ENCODE data around the gene XCR1. TPM values are rescaled to one million over a fixed set of nuclear protein-coding genes. Genes with fewer than 3 reads are reported as not detected.

The XCR1 gene
- total RNA-seq, 1 experiment from 2014 or later: 0.02 TPM

- no peak for TF ChIP-seq USF1 (CRISPR knock-in tag; IDR thresholded peaks at IDR 0.05)
- TF ChIP-seq ZNF138 (CRISPR knock-in tag; conservative IDR thresholded peaks at IDR 0.05): no peak
- TF ChIP-seq CTCF (IDR thresholded peaks at IDR 0.05): no peak
Measured at GRCh38 chr3:46010519-46011113, 16.7 kb downstream of the XCR1 start (continued).

- no peak for TF ChIP-seq SOX15 (CRISPR knock-in tag; IDR thresholded peaks at IDR 0.05)
- no peak for TF ChIP-seq ATF6 (CRISPR knock-in tag; IDR thresholded peaks at IDR 0.05)
- TF ChIP-seq NFYB (CRISPR knock-in tag; conservative IDR thresholded peaks at IDR 0.05; ENCODE audit: low read depth): no peak
- TF ChIP-seq MLX (CRISPR knock-in tag; IDR thresholded peaks at IDR 0.05): no peak
- no peak for TF ChIP-seq ZNF263 (CRISPR knock-in tag; IDR thresholded peaks at IDR 0.05; ENCODE audit: low read depth)
- no peak for TF ChIP-seq OVOL2 (CRISPR knock-in tag; IDR thresholded peaks at IDR 0.05; ENCODE audit: borderline replicate concordance)
- TF ChIP-seq AR (CRISPR knock-in tag; IDR thresholded peaks at IDR 0.05): no peak
- TF ChIP-seq CREB1 (CRISPR knock-in tag; IDR thresholded peaks at IDR 0.05): no peak
- no peak for TF ChIP-seq E2F5 (CRISPR knock-in tag; IDR thresholded peaks at IDR 0.05)
- TF ChIP-seq MXD4 (CRISPR knock-in tag; IDR thresholded peaks at IDR 0.05; ENCODE audit: borderline replicate concordance): no peak
- TF ChIP-seq CREM (CRISPR knock-in tag; IDR thresholded peaks at IDR 0.05): no peak
- TF ChIP-seq CTCF (IDR thresholded peaks at IDR 0.05): no peak
- ChIA-PET CTCF (no interaction called here), POLR2A (no interaction called here)
- Mint-ChIP-seq H3K27ac (no peak overlapping the region), H3K9me3 (0 out of 2 replicates have a peak, but pooled peaks cover 3% of the 10 kb centered on the region), H3K4me1 (peaks cover 28% of the 10 kb centered on the region), H3K4me3 (no peak overlapping the region), H3K36me3 (no peaks in the 10 kb centered on the region), H3K27me3 (ENCODE audit: low read depth) (peaks cover 3% of the 10 kb centered on the region; the same call in 1 of the 2 replicates)
- ATAC-seq (no peak), DNase-seq (ENCODE audit: low spot score) (no peak)
Measured at GRCh38 chr3:46008058-46008457, 19.2 kb downstream of the XCR1 start.
